C4-2B (cell line): Measurements from ENCODE around the gene DCLRE1A.
A peak's percentile ranks its signal among the peaks of the same experiment; 100 is the strongest.

ENCODE experiments used
- H3K27ac ChIP-seq: fragments of 450-650 bp; 2 replicates; pipeline ENCODE4 v1.5.1; 2017
- CTCF ChIP-seq: fragments of 450-650 bp; conservative IDR thresholded peaks from 2 replicates; pipeline ENCODE4 v1.5.1; 2017; ENCODE audit warnings: mild to moderate bottlenecking
- ZFX ChIP-seq: fragments of 450-650 bp; IDR thresholded peaks from 2 replicates; pipeline ENCODE4 v1.6.1; 2017

Gene DCLRE1A

GRCh38 chr10:113854013-113854760 is at the start of gene DCLRE1A, which contains the start of gene NHLRC2:
TSS of gene DCLRE1A (minus strand) at chr10:113854082. CDS start at chr10:113853182, 900 bp downstream.
TSS of gene NHLRC2 (plus strand) at chr10:113854661. CDS start at chr10:113854873, 212 bp downstream.
- TF ChIP-seq CTCF = no peak
- no peak for TF ChIP-seq ZFX
- peak within 1 kb of the TSS; percentile 97 for H3K27ac ChIP-seq

GRCh38 chr10:113899952-113900598 is 46.2 kb upstream of the DCLRE1A start:
- no peak overlapping the region for H3K27ac ChIP-seq
- TF ChIP-seq ZFX = no peak
- no peak for TF ChIP-seq CTCF

- no peak for TF ChIP-seq ZFX
- TF ChIP-seq CTCF = no peak
Measured at GRCh38 chr10:113897693-113898618, 44.1 kb upstream of the DCLRE1A start.

GRCh38 chr10:113895018-113895417 is 41.1 kb upstream of the DCLRE1A start:
- no peak for TF ChIP-seq ZFX
- no peak for TF ChIP-seq CTCF
- no peak overlapping the region for H3K27ac ChIP-seq

More at GRCh38 chr10:113897693-113898618, 44.1 kb upstream of the DCLRE1A start:
- H3K27ac ChIP-seq = no peak overlapping the region

GRCh38 chr10:113894581-113894980 is 40.7 kb upstream of the DCLRE1A start:
- TF ChIP-seq CTCF = no peak
- TF ChIP-seq ZFX = no peak
- no peak overlapping the region for H3K27ac ChIP-seq

GRCh38 chr10:113893570-113893969 is 39.7 kb upstream of the DCLRE1A start:
- no peak for TF ChIP-seq ZFX
- no peak for TF ChIP-seq CTCF
- no peak overlapping the region for H3K27ac ChIP-seq
